Measurements from ENCODE around the gene NECTIN4.

- TF ChIP-seq CTCF (IDR thresholded peaks at IDR 0.05) (no peak), POLR2A (IDR thresholded peaks at IDR 0.05) (no peak)
Measured at GRCh38 chr1:161079436-161080110, 9.8 kb downstream of the NECTIN4 start.
